Inflammatory macrophage treated with lipopolysaccharide for 4 hours (primary cell): ENCODE data around the gene CCDC88B.
A peak's percentile ranks its signal among the peaks of the same experiment; 100 is the strongest.
"Not testable (repeated sequence)": the region's sequence is repeated elsewhere in the genome, so short reads cannot be mapped to it uniquely, and the experiment has no call there.

Experiments
- DNase-seq: peaks from one replicate; pipeline ENCODE4 v3.0.0-alpha.2; 2020

The CCDC88B gene

GRCh38 chr11:64323984-64324383 is 16.0 kb upstream of the CCDC88B start:
- not testable (repeated sequence) for DNase-seq

GRCh38 chr11:64324692-64325469 is 15.1 kb upstream of the CCDC88B start:
- DNase-seq = no peak

GRCh38 chr11:64327375-64327774 is 12.6 kb upstream of the CCDC88B start:
- DNase-seq = no peak

GRCh38 chr11:64327993-64328392 is 12.0 kb upstream of the CCDC88B start:
- no peak for DNase-seq

- no peak for DNase-seq
Measured at GRCh38 chr11:64330888-64331287, 9.1 kb upstream of the CCDC88B start.

- DNase-seq = peak; percentile 95
Measured at GRCh38 chr11:64331569-64332371, 8.2 kb upstream of the CCDC88B start.

- no peak for DNase-seq
Measured at GRCh38 chr11:64333556-64333955, 6.4 kb upstream of the CCDC88B start.

GRCh38 chr11:64334764-64335735 is 5.0 kb upstream of the CCDC88B start:
- DNase-seq = peak; percentile 87

- no peak for DNase-seq
Measured at GRCh38 chr11:64337538-64338249, 2.3 kb upstream of the CCDC88B start.

GRCh38 chr11:64338716-64339115 is 1.3 kb upstream of the CCDC88B start:
- peak; percentile 21 for DNase-seq

GRCh38 chr11:64339286-64339685 is 718 bp upstream of the CCDC88B start:
- peak; percentile 64 for DNase-seq

- no peak for DNase-seq
Measured at GRCh38 chr11:64340671-64341335, 799 bp downstream of the CCDC88B start.

- DNase-seq = no peak
Measured at GRCh38 chr11:64341429-64341828, 1.4 kb downstream of the CCDC88B start.

GRCh38 chr11:64341851-64342791 is 2.1 kb downstream of the CCDC88B start:
- peak; percentile 89 for DNase-seq

- peak; percentile 13 for DNase-seq
Measured at GRCh38 chr11:64342869-64343745, 3.1 kb downstream of the CCDC88B start.

- DNase-seq = peak; percentile 24
Measured at GRCh38 chr11:64343767-64344559, 4.0 kb downstream of the CCDC88B start.

- DNase-seq = no peak
Measured at GRCh38 chr11:64344787-64345186, 4.8 kb downstream of the CCDC88B start.

GRCh38 chr11:64347193-64347867 is 7.3 kb downstream of the CCDC88B start:
- DNase-seq = no peak
